ENCODE results near the gene UQCRH.
"Not testable (repeated sequence)": the region's sequence is repeated elsewhere in the genome, so short reads cannot be mapped to it uniquely, and the experiment has no call there.

Gene UQCRH

GRCh38 chr1:46310321-46310720 is 6.8 kb downstream of the UQCRH start:
- peaks cover 98% of the 10 kb centered on the region for H3K79me2 ChIP-seq (ENCODE audit: low read length)
- H3K27ac ChIP-seq (ENCODE audit: low read length): no peak overlapping the region
- H3K4me3 ChIP-seq (ENCODE audit: low read length): no peak overlapping the region
- no peaks in the 10 kb centered on the region for H3K27me3 ChIP-seq (ENCODE audit: low read depth, low read length)
- no peak overlapping the region for H3K4me2 ChIP-seq (ENCODE audit: low read length)
- no peak for TF ChIP-seq EZH2phosphoT487 (IDR thresholded peaks at IDR 0.05; ENCODE audit: low read depth)
- TF ChIP-seq, protein P1, sequence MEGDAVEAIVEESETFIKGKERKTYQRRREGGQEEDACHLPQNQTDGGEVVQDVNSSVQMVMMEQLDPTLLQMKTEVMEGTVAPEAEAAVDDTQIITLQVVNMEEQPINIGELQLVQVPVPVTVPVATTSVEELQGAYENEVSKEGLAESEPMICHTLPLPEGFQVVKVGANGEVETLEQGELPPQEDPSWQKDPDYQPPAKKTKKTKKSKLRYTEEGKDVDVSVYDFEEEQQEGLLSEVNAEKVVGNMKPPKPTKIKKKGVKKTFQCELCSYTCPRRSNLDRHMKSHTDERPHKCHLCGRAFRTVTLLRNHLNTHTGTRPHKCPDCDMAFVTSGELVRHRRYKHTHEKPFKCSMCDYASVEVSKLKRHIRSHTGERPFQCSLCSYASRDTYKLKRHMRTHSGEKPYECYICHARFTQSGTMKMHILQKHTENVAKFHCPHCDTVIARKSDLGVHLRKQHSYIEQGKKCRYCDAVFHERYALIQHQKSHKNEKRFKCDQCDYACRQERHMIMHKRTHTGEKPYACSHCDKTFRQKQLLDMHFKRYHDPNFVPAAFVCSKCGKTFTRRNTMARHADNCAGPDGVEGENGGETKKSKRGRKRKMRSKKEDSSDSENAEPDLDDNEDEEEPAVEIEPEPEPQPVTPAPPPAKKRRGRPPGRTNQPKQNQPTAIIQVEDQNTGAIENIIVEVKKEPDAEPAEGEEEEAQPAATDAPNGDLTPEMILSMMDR (IDR thresholded peaks at IDR 0.05; ENCODE audit: low read depth, low read length): no peak
- H3K9ac ChIP-seq (ENCODE audit: low read length): no peak overlapping the region
- H3K9me3 ChIP-seq (ENCODE audit: insufficient read depth, low read length): no peaks in the 10 kb centered on the region
- peaks cover 43% of the 10 kb centered on the region for H4K20me1 ChIP-seq (ENCODE audit: insufficient read depth, low read length)
- peaks cover 62% of the 10 kb centered on the region for H3K36me3 ChIP-seq (replicated peaks; ENCODE audit: low read depth, low read length)
- no peak overlapping the region for H2AFZ ChIP-seq (ENCODE audit: low read depth, low read length)
- peaks cover 25% of the 10 kb centered on the region for H3K4me1 ChIP-seq (ENCODE audit: low read length)

DNA sequence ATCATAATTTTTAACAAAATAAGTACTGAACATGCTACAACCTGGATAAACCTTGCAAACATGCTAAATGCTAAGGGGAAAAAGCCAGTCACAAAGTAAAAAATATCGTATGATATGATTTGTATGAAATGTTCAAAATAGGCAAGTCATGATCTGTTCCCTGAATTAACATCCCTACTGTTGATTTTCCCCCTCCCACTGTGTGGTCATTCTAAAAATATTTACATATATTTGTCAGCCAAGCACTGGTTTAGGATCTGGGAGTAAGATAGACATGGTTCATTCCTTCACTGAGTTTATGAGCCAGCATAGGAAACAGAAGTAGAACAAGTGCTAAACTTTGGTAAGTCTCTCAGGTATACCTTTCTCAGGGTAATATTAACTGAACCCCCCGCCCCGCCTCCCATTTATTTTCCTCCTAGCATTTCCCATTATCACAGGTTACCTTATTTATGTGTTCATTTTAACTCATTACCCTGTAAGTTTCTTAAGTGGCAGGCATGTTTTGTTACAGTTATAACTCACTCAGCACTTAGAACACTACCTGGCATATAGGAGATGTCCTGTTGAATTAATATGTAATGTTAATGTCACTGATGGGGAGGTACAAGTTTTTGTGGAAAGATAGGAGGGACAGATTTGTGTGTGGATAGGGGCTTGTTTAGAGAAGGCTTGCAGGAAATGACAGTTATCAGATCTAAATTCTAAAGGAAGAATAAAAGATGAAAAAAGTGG is 12.3 kb downstream of the UQCRH start:
- peaks cover 6% of the 10 kb centered on the region for H3K4me1 ChIP-seq (ENCODE audit: low read length)
- no peak overlapping the region for H2AFZ ChIP-seq (ENCODE audit: low read depth, low read length)
- H3K27me3 ChIP-seq (ENCODE audit: low read depth, low read length): no peaks in the 10 kb centered on the region
- no peak overlapping the region for H3K4me3 ChIP-seq (ENCODE audit: low read length)
- peaks cover 93% of the 10 kb centered on the region for H3K79me2 ChIP-seq (ENCODE audit: low read length)
- H3K36me3 ChIP-seq (replicated peaks; ENCODE audit: low read depth, low read length): peaks cover 28% of the 10 kb centered on the region
- H3K9ac ChIP-seq (ENCODE audit: low read length): no peak overlapping the region
- H3K4me2 ChIP-seq (ENCODE audit: low read length): no peak overlapping the region
- no peak for TF ChIP-seq EZH2phosphoT487 (IDR thresholded peaks at IDR 0.05; ENCODE audit: low read depth)
- TF ChIP-seq, protein P1 (IDR thresholded peaks at IDR 0.05; ENCODE audit: low read depth, low read length): no peak
- H3K9me3 ChIP-seq (ENCODE audit: insufficient read depth, low read length): no peaks in the 10 kb centered on the region
- peaks cover 7% of the 10 kb centered on the region for H4K20me1 ChIP-seq (ENCODE audit: insufficient read depth, low read length)
- H3K27ac ChIP-seq (ENCODE audit: low read length): peak overlapping the region; percentile 51

GRCh38 chr1:46317323-46317722 is 13.8 kb downstream of the UQCRH start:
- no peak overlapping the region for H3K27ac ChIP-seq (ENCODE audit: low read length)
- H3K4me2 ChIP-seq (ENCODE audit: low read length): no peak overlapping the region
- H3K79me2 ChIP-seq (ENCODE audit: low read length): peaks cover 93% of the 10 kb centered on the region
- H3K9ac ChIP-seq (ENCODE audit: low read length): no peak overlapping the region
- no peak overlapping the region for H3K4me3 ChIP-seq (ENCODE audit: low read length)
- H4K20me1 ChIP-seq (ENCODE audit: insufficient read depth, low read length): peaks cover 7% of the 10 kb centered on the region
- H3K27me3 ChIP-seq (ENCODE audit: low read depth, low read length): no peaks in the 10 kb centered on the region
- TF ChIP-seq, protein P1 (IDR thresholded peaks at IDR 0.05; ENCODE audit: low read depth, low read length): no peak
- no peak for TF ChIP-seq EZH2phosphoT487 (IDR thresholded peaks at IDR 0.05; ENCODE audit: low read depth)
- H2AFZ ChIP-seq (ENCODE audit: low read depth, low read length): no peak overlapping the region
- peaks cover 19% of the 10 kb centered on the region for H3K4me1 ChIP-seq (ENCODE audit: low read length)
- H3K9me3 ChIP-seq (ENCODE audit: insufficient read depth, low read length): no peaks in the 10 kb centered on the region
- peaks cover 21% of the 10 kb centered on the region for H3K36me3 ChIP-seq (replicated peaks; ENCODE audit: low read depth, low read length)

- not testable (repeated sequence) for H3K4me3 ChIP-seq (ENCODE audit: low read length); H4K20me1 ChIP-seq (ENCODE audit: insufficient read depth, low read length); H3K9ac ChIP-seq (ENCODE audit: low read length); H3K4me2 ChIP-seq (ENCODE audit: low read length); H3K9me3 ChIP-seq (ENCODE audit: insufficient read depth, low read length); H2AFZ ChIP-seq (ENCODE audit: low read depth, low read length); H3K27me3 ChIP-seq (ENCODE audit: low read depth, low read length)
- H3K4me1 ChIP-seq (ENCODE audit: low read length): peaks cover 38% of the 10 kb centered on the region
- H3K36me3 ChIP-seq (replicated peaks; ENCODE audit: low read depth, low read length): peaks cover 20% of the 10 kb centered on the region
- peaks cover 94% of the 10 kb centered on the region for H3K79me2 ChIP-seq (ENCODE audit: low read length)
- H3K27ac ChIP-seq (ENCODE audit: low read length): peak overlapping the region; percentile 60
Measured at GRCh38 chr1:46319301-46319700, 15.8 kb downstream of the UQCRH start.

GRCh38 chr1:46319960-46320914 is 16.7 kb downstream of the UQCRH start:
- H3K4me2 ChIP-seq (ENCODE audit: low read length); H2AFZ ChIP-seq (ENCODE audit: low read depth, low read length); H3K4me3 ChIP-seq (ENCODE audit: low read length); H3K9ac ChIP-seq (ENCODE audit: low read length); H3K27me3 ChIP-seq (ENCODE audit: low read depth, low read length); H3K9me3 ChIP-seq (ENCODE audit: insufficient read depth, low read length); H4K20me1 ChIP-seq (ENCODE audit: insufficient read depth, low read length): not testable (repeated sequence)
- Histone ChIP-seq H3K27ac (ENCODE audit: low read length) (peak overlapping the region; percentile 60), H3K4me1 (ENCODE audit: low read length) (peaks cover 45% of the 10 kb centered on the region), H3K79me2 (ENCODE audit: low read length) (peaks cover 95% of the 10 kb centered on the region), H3K36me3 (replicated peaks; ENCODE audit: low read depth, low read length) (peaks cover 19% of the 10 kb centered on the region)

GRCh38 chr1:46322191-46322590 is 18.7 kb downstream of the UQCRH start:
- Histone ChIP-seq H3K4me1 (ENCODE audit: low read length) (peaks cover 59% of the 10 kb centered on the region), H3K79me2 (ENCODE audit: low read length) (peaks cover 92% of the 10 kb centered on the region), H3K36me3 (replicated peaks; ENCODE audit: low read depth, low read length) (peaks cover 24% of the 10 kb centered on the region), H3K27ac (ENCODE audit: low read length) (peak overlapping the region; percentile 87), H3K4me2 (ENCODE audit: low read length) (peak overlapping the region; percentile 26; the same call in 1 of the 2 replicates)
- H2AFZ ChIP-seq (ENCODE audit: low read depth, low read length); H4K20me1 ChIP-seq (ENCODE audit: insufficient read depth, low read length); H3K9me3 ChIP-seq (ENCODE audit: insufficient read depth, low read length); H3K27me3 ChIP-seq (ENCODE audit: low read depth, low read length); H3K4me3 ChIP-seq (ENCODE audit: low read length); H3K9ac ChIP-seq (ENCODE audit: low read length): not testable (repeated sequence)

All from OCI-LY3 (cell line).